Neural progenitor cell (in vitro differentiated cells): Measurements from ENCODE around the gene MAGEB17. TPM values are rescaled to one million over a fixed set of nuclear protein-coding genes. Genes with fewer than 3 reads are reported as not detected.

ENCODE experiments used
- DNase-seq: peaks from one replicate; pipeline ENCODE4 v3.0.0-alpha.2; 2016; ENCODE audit warnings: low spot score
- H2AFZ ChIP-seq: fragments of 200-600 bp; sonication (generic); replicated peaks from 2 replicates; pipeline ENCODE4 v1.6.1; 2016; ENCODE audit warnings: antibody characterized with exemption
- H3F3A ChIP-seq: fragments of 200-600 bp; sonication (generic); 2 replicates; pipeline ENCODE4 v1.6.1; 2016; ENCODE audit warnings: antibody characterized with exemption, low read depth
- H3K27ac ChIP-seq: fragments of 200-600 bp; sonication (generic); 2 replicates; pipeline ENCODE4 v1.5.1; 2016; ENCODE audit warnings: mild to moderate bottlenecking
- H3K27me3 ChIP-seq: fragments of 200-600 bp; sonication (generic); 2 replicates; pipeline ENCODE4 v1.6.1; 2016; ENCODE audit warnings: mild to moderate bottlenecking, moderate library complexity
- H3K36me3 ChIP-seq: fragments of 200-600 bp; sonication (generic); 2 replicates; pipeline ENCODE4 v1.5.1; 2016
- H3K4me1 ChIP-seq: fragments of 200-600 bp; sonication (generic); 2 replicates; pipeline ENCODE4 v1.6.1; 2016; ENCODE audit warnings: mixed run types
- H3K4me2 ChIP-seq: fragments of 200-600 bp; sonication (generic); 2 replicates; pipeline ENCODE4 v1.6.1; 2016
- H3K4me3 ChIP-seq: fragments of 200-600 bp; sonication (generic); 2 replicates; pipeline ENCODE4 v1.5.1; 2016
- H3K79me2 ChIP-seq: fragments of 200-600 bp; sonication (generic); 2 replicates; pipeline ENCODE4 v1.6.1; 2016; ENCODE audit warnings: low read depth
- H3K9ac ChIP-seq: fragments of 200-600 bp; sonication (generic); 2 replicates; pipeline ENCODE4 v1.6.1; 2016
- H3K9me3 ChIP-seq: fragments of 200-600 bp; sonication (generic); 2 replicates; pipeline ENCODE4 v1.5.1; 2016; ENCODE audit warnings: low read depth
- H4K20me1 ChIP-seq: fragments of 200-600 bp; sonication (generic); 2 replicates; pipeline ENCODE4 v1.6.1; 2016; ENCODE audit warnings: low read depth
- H3K27ac Mint-ChIP-seq: 3 replicates; pipeline ENCODE4 v1.8.0; 2021; ENCODE audit warnings: mixed read lengths
- H3K27me3 Mint-ChIP-seq: 2 replicates; pipeline ENCODE4 v1.8.0; 2022; ENCODE audit warnings: low read depth, mild to moderate bottlenecking, inconsistent platforms, moderate library complexity, mixed read lengths; ENCODE audit not compliant: insufficient read depth
- H3K36me3 Mint-ChIP-seq: 3 replicates; pipeline ENCODE4 v1.8.0; 2021; ENCODE audit warnings: mixed read lengths
- H3K4me1 Mint-ChIP-seq: 3 replicates; pipeline ENCODE4 v1.8.0; 2021; ENCODE audit warnings: mixed read lengths
- H3K4me3 Mint-ChIP-seq: 3 replicates; pipeline ENCODE4 v1.8.0; 2021; ENCODE audit warnings: mild to moderate bottlenecking, moderate library complexity, mixed read lengths
- H3K9me3 Mint-ChIP-seq: 3 replicates; pipeline ENCODE4 v1.8.0; 2020; ENCODE audit warnings: mixed read lengths
- CTCF ChIP-seq: fragments of 200-600 bp; sonication (generic); IDR thresholded peaks from 2 replicates; pipeline ENCODE4 v1.5.1; 2017; ENCODE audit warnings: antibody characterized with exemption, mild to moderate bottlenecking
- EZH2 ChIP-seq: fragments of 200-600 bp; sonication (generic); IDR thresholded peaks from 2 replicates; pipeline ENCODE4 v1.6.1; 2017; ENCODE audit warnings: antibody characterized with exemption, mild to moderate bottlenecking, moderate library complexity
- EZH2phosphoT487 ChIP-seq: fragments of 200-600 bp; sonication (generic); IDR thresholded peaks from 2 replicates; pipeline ENCODE4 v1.6.1; 2017; ENCODE audit warnings: antibody characterized with exemption
- total RNA-seq: library from RNA; depleted of rRNA; stranded (reverse); fragments of >200 nt; gene quantifications from 2 replicates; pipeline ENCODE4 v1.2.3, GENCODE V29; 2015; ENCODE audit warnings: low replicate concordance

The MAGEB17 gene
- total RNA-seq, 1 donor from 2014 or later = 0.09 TPM

DNA sequence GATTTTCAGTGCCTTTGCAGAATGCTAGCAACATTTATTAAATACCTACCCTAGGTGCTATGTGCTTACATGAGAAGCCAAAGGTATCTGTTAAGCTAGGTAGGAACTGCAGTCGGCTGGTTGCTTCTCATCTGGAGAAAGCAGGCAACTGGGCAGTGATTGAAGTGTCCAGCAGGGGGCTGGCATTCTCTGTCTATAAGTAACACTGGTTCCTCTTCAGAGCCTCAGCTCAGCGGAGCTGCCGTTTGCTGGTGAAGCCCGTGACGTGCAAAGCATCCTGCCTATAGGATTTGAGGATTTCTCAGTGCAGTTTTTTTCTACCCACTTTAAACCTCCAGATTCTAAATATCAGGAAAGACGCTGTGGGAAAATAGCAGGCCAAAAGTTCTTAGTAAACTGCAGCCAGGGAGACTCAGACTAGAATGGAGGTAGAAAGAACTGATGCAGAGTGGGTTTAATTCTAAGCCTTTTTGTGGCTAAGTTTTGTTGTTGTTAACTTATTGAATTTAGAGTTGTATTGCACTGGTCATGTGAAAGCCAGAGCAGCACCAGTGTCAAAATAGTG lies 44.0 kb upstream of the MAGEB17 start, which contains the start of gene GRPR:
GRPR (plus strand) TSS at position 344 of the 565 bp plus-strand sequence. CDS start 389 bp downstream, outside the sequence.
- H3K4me1 Mint-ChIP-seq = peaks cover 15% of the 10 kb centered on the region
- peaks cover 5% of the 10 kb centered on the region for H3K9me3 Mint-ChIP-seq
- Histone ChIP-seq H3K9me3 (peaks cover 3% of the 10 kb centered on the region), H4K20me1 (no peaks in the 10 kb centered on the region), H3K4me1 (peaks cover 20% of the 10 kb centered on the region), H3K4me3 (peak within 1 kb of the TSS; percentile 29), H3K27ac (no peak within 1 kb of the TSS), H3K4me2 (peak within 1 kb of the TSS; percentile 46), H2AFZ (peak within 1 kb of the TSS; percentile 78), H3K9ac (no peak within 1 kb of the TSS), H3K27me3 (no peaks in the 10 kb centered on the region), H3F3A (no peaks in the 10 kb centered on the region), H3K36me3 (no peaks in the 10 kb centered on the region), H3K79me2 (peaks cover 44% of the 10 kb centered on the region)
- no peak within 1 kb of the TSS for H3K4me3 Mint-ChIP-seq
- no peak within 1 kb of the TSS for H3K27ac Mint-ChIP-seq
- DNase-seq = peak; percentile 96
- no peaks in the 10 kb centered on the region for H3K36me3 Mint-ChIP-seq
- TF ChIP-seq CTCF (peak; percentile 92), EZH2 (no peak), EZH2phosphoT487 (no peak)
- H3K27me3 Mint-ChIP-seq = no peaks in the 10 kb centered on the region

DNA sequence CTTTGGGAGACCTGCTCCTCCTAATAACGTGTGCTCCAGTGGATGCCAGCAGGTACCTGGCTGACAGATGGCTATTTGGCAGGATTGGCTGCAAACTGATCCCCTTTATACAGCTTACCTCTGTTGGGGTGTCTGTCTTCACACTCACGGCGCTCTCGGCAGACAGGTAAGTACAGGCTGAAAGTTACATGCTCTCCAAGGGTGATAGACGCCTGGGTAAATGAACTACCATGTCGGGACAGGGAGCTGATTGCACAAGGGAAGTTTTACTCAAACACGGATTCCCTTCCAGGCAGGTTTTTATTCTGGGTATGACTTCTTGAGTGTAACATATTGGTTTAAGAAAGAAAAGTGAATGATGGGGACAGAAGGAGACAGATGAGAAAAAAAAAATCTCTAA lies 43.1 kb upstream of the MAGEB17 start:
- no peak overlapping the region for H3K27ac Mint-ChIP-seq
- H3K4me1 Mint-ChIP-seq = peaks cover 15% of the 10 kb centered on the region
- Histone ChIP-seq H3K36me3 (no peaks in the 10 kb centered on the region), H4K20me1 (no peaks in the 10 kb centered on the region), H3K9me3 (no peaks in the 10 kb centered on the region), H3K9ac (no peak overlapping the region), H3K79me2 (peaks cover 49% of the 10 kb centered on the region), H2AFZ (peak overlapping the region; percentile 78), H3K27ac (no peak overlapping the region), H3F3A (no peaks in the 10 kb centered on the region), H3K4me1 (peaks cover 20% of the 10 kb centered on the region), H3K4me3 (peak overlapping the region; percentile 29), H3K4me2 (peak overlapping the region; percentile 46), H3K27me3 (no peaks in the 10 kb centered on the region)
- no peaks in the 10 kb centered on the region for H3K36me3 Mint-ChIP-seq
- peaks cover 4% of the 10 kb centered on the region for H3K9me3 Mint-ChIP-seq
- no peak overlapping the region for H3K4me3 Mint-ChIP-seq
- no peak for TF ChIP-seq EZH2phosphoT487
- TF ChIP-seq EZH2 = no peak
- TF ChIP-seq CTCF = no peak
- H3K27me3 Mint-ChIP-seq = no peaks in the 10 kb centered on the region
- DNase-seq = no peak

GRCh38 chrX:16125520-16126149 lies 41.6 kb upstream of the MAGEB17 start:
- H3K9ac ChIP-seq = no peak overlapping the region
- Mint-ChIP-seq H3K9me3 (peaks cover 2% of the 10 kb centered on the region), H3K27ac (no peak overlapping the region), H3K36me3 (no peaks in the 10 kb centered on the region), H3K4me3 (no peak overlapping the region), H3K4me1 (peaks cover 11% of the 10 kb centered on the region), H3K27me3 (no peaks in the 10 kb centered on the region)
- no peaks in the 10 kb centered on the region for H3K9me3 ChIP-seq
- peak overlapping the region; percentile 66 for H2AFZ ChIP-seq
- H3K36me3 ChIP-seq = no peaks in the 10 kb centered on the region
- H3K27me3 ChIP-seq = no peaks in the 10 kb centered on the region
- peaks cover 49% of the 10 kb centered on the region for H3K79me2 ChIP-seq
- no peak for DNase-seq
- H3F3A ChIP-seq = no peaks in the 10 kb centered on the region
- TF ChIP-seq EZH2phosphoT487 (no peak), EZH2 (no peak), CTCF (no peak)
- H3K27ac ChIP-seq = no peak overlapping the region
- H4K20me1 ChIP-seq = no peaks in the 10 kb centered on the region
- H3K4me3 ChIP-seq = peak overlapping the region; percentile 29
- H3K4me1 ChIP-seq = peaks cover 20% of the 10 kb centered on the region
- H3K4me2 ChIP-seq = peak overlapping the region; percentile 46
